ENCODE data around the gene CLCF1.

DNA sequence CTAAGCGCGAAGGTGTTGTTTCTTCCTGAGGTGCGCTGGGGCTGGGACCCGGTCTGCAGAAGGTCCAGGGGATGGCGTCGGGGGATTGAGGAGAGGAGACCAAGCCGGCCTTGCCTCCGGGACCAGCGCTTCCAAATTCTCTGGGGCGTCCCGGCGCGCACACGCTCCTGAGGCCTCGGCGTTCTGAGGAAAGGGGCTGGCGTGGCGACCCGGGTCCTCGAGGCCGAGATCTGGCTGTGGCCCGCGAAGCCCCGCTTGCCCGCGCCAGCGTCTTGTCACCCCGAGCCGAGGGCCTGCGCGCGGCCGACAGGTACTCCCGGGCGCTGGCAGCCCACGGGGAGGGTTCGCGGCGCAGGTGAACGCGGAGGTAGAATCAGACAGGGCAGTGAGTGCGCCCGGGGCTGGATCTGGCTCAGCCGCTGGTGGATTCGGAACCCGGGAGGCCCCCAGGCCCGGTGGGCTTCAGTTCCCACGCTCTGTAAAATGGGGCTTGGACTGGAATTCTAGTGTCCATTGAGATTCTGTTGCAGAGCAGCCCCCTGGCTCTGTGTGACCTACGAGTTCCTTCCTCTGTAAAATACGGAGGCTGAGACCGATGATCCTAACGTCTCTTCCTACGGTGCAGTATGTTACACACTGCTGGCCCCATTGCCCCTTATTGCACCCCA lies 55.4 kb downstream of the CLCF1 start:
- TF ChIP-seq POLR2AphosphoS5 (IDR thresholded peaks at IDR 0.05): no peak
- TF ChIP-seq, protein P1, sequence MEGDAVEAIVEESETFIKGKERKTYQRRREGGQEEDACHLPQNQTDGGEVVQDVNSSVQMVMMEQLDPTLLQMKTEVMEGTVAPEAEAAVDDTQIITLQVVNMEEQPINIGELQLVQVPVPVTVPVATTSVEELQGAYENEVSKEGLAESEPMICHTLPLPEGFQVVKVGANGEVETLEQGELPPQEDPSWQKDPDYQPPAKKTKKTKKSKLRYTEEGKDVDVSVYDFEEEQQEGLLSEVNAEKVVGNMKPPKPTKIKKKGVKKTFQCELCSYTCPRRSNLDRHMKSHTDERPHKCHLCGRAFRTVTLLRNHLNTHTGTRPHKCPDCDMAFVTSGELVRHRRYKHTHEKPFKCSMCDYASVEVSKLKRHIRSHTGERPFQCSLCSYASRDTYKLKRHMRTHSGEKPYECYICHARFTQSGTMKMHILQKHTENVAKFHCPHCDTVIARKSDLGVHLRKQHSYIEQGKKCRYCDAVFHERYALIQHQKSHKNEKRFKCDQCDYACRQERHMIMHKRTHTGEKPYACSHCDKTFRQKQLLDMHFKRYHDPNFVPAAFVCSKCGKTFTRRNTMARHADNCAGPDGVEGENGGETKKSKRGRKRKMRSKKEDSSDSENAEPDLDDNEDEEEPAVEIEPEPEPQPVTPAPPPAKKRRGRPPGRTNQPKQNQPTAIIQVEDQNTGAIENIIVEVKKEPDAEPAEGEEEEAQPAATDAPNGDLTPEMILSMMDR (IDR thresholded peaks at IDR 0.05): no peak
- peak in 1 of 2 donors; percentile 22 for TF ChIP-seq POLR2A (IDR thresholded peaks at IDR 0.05)
